Kidney (tissue), 22 donors: ENCODE results near the gene ZSCAN10. TPM values are rescaled to one million over a fixed set of nuclear protein-coding genes. Genes with fewer than 3 reads are reported as not detected.
A peak's percentile ranks its signal among the peaks of the same experiment; 100 is the strongest.

Experiments
- DNase-seq, 5 donors: peaks; one replicate each; pipeline ENCODE4 v3.0.0-alpha.2; 2013 to 2020
- FAIRE-seq: peaks from 2 replicates; lab custom pipeline; 2012; peaks lifted over from hg19 to GRCh38; lab: Jason Lieb, UNC
- H3K27ac ChIP-seq, 2 donors: one replicate each; pipeline ENCODE4 v1.7.0; 2013; ENCODE audit warnings: low read depth in 2 of 2, low read length in 2 of 2, inconsistent platforms in 1 of 2
- H3K27me3 ChIP-seq: one replicate; pipeline ENCODE4 v1.7.1; 2013; ENCODE audit warnings: low read length, inconsistent platforms; ENCODE audit not compliant: control insufficient read depth, insufficient read depth
- H3K36me3 ChIP-seq, 3 donors: one replicate each; pipeline versions ENCODE4 v1.7.0 to v1.7.1; 2013; ENCODE audit warnings: low read length in 3 of 3, control low read depth in 1 of 3, inconsistent platforms in 1 of 3; ENCODE audit not compliant: insufficient read depth in 3 of 3, control insufficient read depth in 2 of 3
- H3K4me1 ChIP-seq, 3 donors: one replicate each; pipeline versions ENCODE4 v1.7.0 to v1.7.1; 2013; ENCODE audit warnings: low read length in 3 of 3, inconsistent platforms in 1 of 3, low read depth in 1 of 3; ENCODE audit not compliant: control insufficient read depth in 2 of 3, insufficient read depth in 2 of 3
- H3K4me3 ChIP-seq, 3 donors: one replicate each; pipeline versions ENCODE4 v1.7.0 to v1.8.1; 2013; ENCODE audit warnings: low read length in 3 of 3, control low read depth in 1 of 3, inconsistent platforms in 1 of 3
- H3K9ac ChIP-seq, 3 donors: one replicate each; pipeline versions ENCODE4 v1.7.0 to v1.7.1; 2013; ENCODE audit warnings: low read length in 3 of 3, control low read depth in 1 of 3, inconsistent platforms in 1 of 3
- H3K9me3 ChIP-seq, 3 donors: one replicate each; pipeline versions ENCODE4 v1.7.0 to v1.7.1; 2013; ENCODE audit warnings: low read length in 3 of 3, control low read depth in 1 of 3, inconsistent platforms in 1 of 3; ENCODE audit not compliant: control insufficient read depth in 2 of 3, insufficient read depth in 1 of 3
- CTCF ChIP-seq: IDR thresholded peaks from 3 replicates; pipeline ENCODE4 v1.5.1; 2012; ENCODE audit warnings: mild to moderate bottlenecking, moderate library complexity, borderline replicate concordance; ENCODE audit not compliant: insufficient read depth; ENCODE audit errors: extremely low read depth
- intact Hi-C: fragments of 100-400 bp; cut with DNase I; formaldehyde crosslinking; loops from one replicate; pipeline ENCODE4 v1.11.1; 2022
- long read RNA-seq, 10 donors: library from polyadenylated mRNA in 1 of 10; unstranded in 1 of 10; transcript quantifications; one replicate each; pipeline ENCODE4 v2.0.0 and lab custom pipeline, GENCODE V29; 2021 to 2026
- polyA plus RNA-seq: library from polyadenylated mRNA; stranded (reverse); fragments of 350-450 nt; fragmentation: Illumina TruSeq; extraction: RNeasy Lipid Tissue Mini Kit (QIAGEN cat#74804); gene quantifications from one replicate; pipeline ENCODE4 v1.2.3, GENCODE V29; 2014; ENCODE audit warnings: low read depth, low replicate concordance; ENCODE audit not compliant: insufficient read depth
- total RNA-seq: library from RNA; stranded (reverse); fragmentation: NEBNext Ultra II Directional; extraction: Animal tissue kit (Norgen Biotek cat#: 25700); gene quantifications from one replicate; pipeline ENCODE4 v1.2.1, GENCODE V29; 2021
- donor health status: control.
- donor health status: control.
- donor health status: control.
- donor health status: control.
- donor health status: control.
- donor health status: DM: yes; HTN: yes; CAD: no.
- donor health status: Normal renal cell carcinoma (clear cell type).

ZSCAN10 gene
- total RNA-seq (not detected), polyA plus RNA-seq (not detected)
- long read RNA-seq, donor 1: 0 reads
- long read RNA-seq, donor 2: 0 reads
- long read RNA-seq, donor 3: 0 reads
- long read RNA-seq, donor 4: 0 reads
- long read RNA-seq, donor 5: 0 reads
- long read RNA-seq, donor 6: 0 reads
- long read RNA-seq, donor 7: 0 reads
- long read RNA-seq, donor 8, partial matches to known transcripts: 0 of 1 reads
- long read RNA-seq, donor 8, other reads (novel, unspliced or antisense): 0 of 1 reads
- long read RNA-seq, donor 9: 0 reads
- long read RNA-seq, donor 10: 0 reads

DNA sequence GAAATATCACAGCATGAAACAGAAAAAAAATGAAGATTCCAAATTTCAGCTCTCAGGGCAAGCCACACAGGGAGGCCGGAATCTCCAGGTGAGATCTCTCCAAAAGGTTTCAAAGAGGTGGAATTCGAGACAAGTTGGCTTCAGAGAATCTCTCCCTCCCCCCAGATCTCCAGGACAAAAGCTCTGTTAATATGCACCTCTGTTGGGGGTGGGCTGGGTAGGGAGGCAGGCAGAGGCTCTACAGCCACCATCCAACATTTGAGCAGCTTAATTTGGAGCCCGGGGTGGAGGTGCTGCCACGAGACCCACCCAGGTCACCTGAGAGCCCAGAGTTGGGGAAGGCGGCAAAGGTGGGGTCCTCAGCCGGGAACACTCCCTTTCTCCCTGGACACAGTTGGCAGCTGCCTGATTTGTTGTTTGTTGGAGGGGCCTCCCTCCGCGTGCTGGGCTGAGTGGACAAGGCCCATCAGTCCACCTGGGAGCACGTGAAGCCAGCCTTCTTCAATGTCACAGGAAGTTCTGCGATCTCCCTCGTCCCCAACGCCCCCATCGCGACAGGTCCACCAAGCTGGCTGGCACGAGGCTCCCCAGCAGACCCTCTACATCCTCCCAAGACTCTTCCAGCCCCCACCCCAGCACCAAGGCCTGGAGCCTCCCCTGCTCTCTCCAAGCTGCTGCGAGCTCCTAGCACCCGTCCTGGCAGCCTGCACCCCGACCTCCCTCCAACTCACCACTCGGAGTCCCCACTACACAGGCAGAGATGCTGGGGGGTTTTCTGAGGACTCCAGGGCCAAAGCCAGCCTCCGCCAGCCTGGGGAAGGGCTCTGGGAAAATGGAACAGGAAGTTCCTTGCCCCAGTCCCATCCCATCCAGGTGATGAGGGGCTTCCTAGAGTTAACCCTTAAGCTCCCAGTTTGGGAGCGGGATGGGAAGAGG, at the start of gene ZSCAN10:
ZSCAN10 (minus strand) TSS at position 836 of the 936 bp plus-strand sequence. CDS start 6,357 bp downstream, outside the sequence.
- Histone ChIP-seq H3K9ac (no peak within 1 kb of the TSS), H3K4me3 (peak within 1 kb of the TSS in 2 of 3 donors; percentile 13 to 32), H3K27me3 (no peaks in the 10 kb centered on the region), H3K9me3 (no peaks in the 10 kb centered on the region), H3K27ac (no peak within 1 kb of the TSS), H3K4me1 (peaks cover 0 to 9% (median 0%) of the 10 kb centered on the region in 3 donors), H3K36me3 (no peaks in the 10 kb centered on the region)
- no peak for TF ChIP-seq CTCF
- DNase-seq: no peak
- intact Hi-C loops: no loop called here
- no peak for FAIRE-seq

GRCh38 chr16:3148256-3149192, 49.4 kb upstream of the ZSCAN10 start:
- Histone ChIP-seq H3K9me3 (no peaks in the 10 kb centered on the region), H3K4me1 (peaks cover 0 to 7% (median 3%) of the 10 kb centered on the region in 3 donors), H3K27me3 (no peaks in the 10 kb centered on the region), H3K27ac (no peak overlapping the region), H3K9ac (no peak overlapping the region), H3K36me3 (no peaks in the 10 kb centered on the region), H3K4me3 (no peak overlapping the region)
- intact Hi-C loops: no loop called here
- DNase-seq (peak in 1 of 5 donors; percentile 51), FAIRE-seq (no peak)
- no peak for TF ChIP-seq CTCF

DNA sequence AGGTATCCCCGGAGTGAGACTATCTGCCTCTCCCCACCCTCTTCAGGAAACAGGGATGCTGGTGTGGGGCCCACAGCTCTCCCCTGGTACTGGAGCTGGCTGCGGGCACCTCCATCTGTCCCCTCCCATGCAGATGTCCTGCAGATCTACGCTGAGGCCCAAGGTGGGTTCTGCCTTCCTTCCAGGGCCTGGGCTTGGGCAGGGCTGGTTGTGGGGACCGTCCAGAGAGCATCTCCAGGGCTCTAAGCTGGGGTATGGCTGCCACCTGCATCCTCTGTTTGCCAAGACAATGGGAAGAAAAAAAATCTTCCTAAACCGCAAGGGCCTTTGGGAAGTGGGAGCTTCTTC, 48.6 kb upstream of the ZSCAN10 start:
- DNase-seq: peak in 1 of 5 donors; percentile 56
- intact Hi-C loops: no loop called here
- H3K27me3 ChIP-seq: no peaks in the 10 kb centered on the region
- H3K4me3 ChIP-seq: no peak overlapping the region
- no peak for TF ChIP-seq CTCF
- no peaks in the 10 kb centered on the region for H3K36me3 ChIP-seq
- no peak overlapping the region for H3K27ac ChIP-seq
- H3K4me1 ChIP-seq: peaks cover 0 to 9% (median 3%) of the 10 kb centered on the region in 3 donors
- no peak overlapping the region for H3K9ac ChIP-seq
- H3K9me3 ChIP-seq: no peaks in the 10 kb centered on the region
- no peak for FAIRE-seq
